ENCODE measurements around the gene SPIRE2.

DNA sequence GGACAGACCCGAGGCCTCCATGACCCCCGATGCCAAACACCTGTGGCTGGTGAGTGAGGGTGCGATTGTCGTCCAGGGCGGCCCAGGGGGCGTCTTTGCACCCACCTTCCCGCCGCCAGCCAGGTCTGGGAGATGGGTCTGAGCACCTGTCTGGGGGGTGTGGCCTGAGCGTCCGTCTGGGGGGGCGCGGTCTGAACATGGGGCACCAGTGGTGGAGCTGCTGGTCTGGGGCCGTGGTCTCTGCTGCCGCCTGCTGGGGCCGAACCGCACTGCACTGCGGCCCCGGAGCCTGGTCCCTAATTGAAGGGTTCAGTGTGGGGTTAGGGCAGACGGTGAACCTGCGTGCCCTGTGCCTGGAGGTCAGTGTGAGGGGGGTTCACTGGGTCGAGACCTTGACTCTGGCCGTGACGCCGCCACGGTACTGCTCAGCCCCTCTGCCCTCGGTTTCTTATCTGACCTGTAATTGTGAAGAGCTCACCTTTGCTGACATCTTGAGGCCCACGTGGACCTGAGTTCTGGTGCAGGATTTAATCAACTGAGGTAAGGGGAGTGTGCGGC is 32.6 kb downstream of the SPIRE2 start:
- TF ChIP-seq, protein P1, sequence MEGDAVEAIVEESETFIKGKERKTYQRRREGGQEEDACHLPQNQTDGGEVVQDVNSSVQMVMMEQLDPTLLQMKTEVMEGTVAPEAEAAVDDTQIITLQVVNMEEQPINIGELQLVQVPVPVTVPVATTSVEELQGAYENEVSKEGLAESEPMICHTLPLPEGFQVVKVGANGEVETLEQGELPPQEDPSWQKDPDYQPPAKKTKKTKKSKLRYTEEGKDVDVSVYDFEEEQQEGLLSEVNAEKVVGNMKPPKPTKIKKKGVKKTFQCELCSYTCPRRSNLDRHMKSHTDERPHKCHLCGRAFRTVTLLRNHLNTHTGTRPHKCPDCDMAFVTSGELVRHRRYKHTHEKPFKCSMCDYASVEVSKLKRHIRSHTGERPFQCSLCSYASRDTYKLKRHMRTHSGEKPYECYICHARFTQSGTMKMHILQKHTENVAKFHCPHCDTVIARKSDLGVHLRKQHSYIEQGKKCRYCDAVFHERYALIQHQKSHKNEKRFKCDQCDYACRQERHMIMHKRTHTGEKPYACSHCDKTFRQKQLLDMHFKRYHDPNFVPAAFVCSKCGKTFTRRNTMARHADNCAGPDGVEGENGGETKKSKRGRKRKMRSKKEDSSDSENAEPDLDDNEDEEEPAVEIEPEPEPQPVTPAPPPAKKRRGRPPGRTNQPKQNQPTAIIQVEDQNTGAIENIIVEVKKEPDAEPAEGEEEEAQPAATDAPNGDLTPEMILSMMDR (optimal IDR thresholded peaks at IDR 0.05 in 1 of 3, IDR thresholded peaks at IDR 0.05 in 1 of 3, conservative IDR thresholded peaks at IDR 0.05 in 1 of 3; ENCODE audit: extremely low read depth in 1 of 3, insufficient read depth in 2 of 3, low read length in 3 of 3) = peak; percentile 83 to 99 (median 98)
- no peak for TF ChIP-seq EZH2 (IDR thresholded peaks at IDR 0.05; ENCODE audit: low read length)
